Activated T-cell treated with anti-CD3 and anti-CD28 coated beads, Interleukin-2, amount 50 U/mL, for 72 hours (primary cell): ENCODE data around the gene EPHB3. TPM values are rescaled to one million over a fixed set of nuclear protein-coding genes. Genes with fewer than 3 reads are reported as not detected.

Experiments used
- ATAC-seq, 2 donors: fragments of 150-1000 bp; cut with Tn5 transposase; replicated peaks in 1 of 2; 2 replicates each; pipeline ENCODE4 v1.10.0; 2021; ENCODE audit warnings: moderate library complexity in 2 of 2, mild to moderate bottlenecking in 1 of 2
- DNase-seq, 2 donors: peaks; one replicate each; pipeline ENCODE4 v3.0.0; 2021 to 2022; ENCODE audit warnings: mixed read lengths in 1 of 2
- H3K27ac Mint-ChIP-seq: one replicate; pipeline ENCODE4 v1.8.0; 2022; ENCODE audit warnings: mild to moderate bottlenecking, moderate library complexity, mixed read lengths
- H3K27me3 Mint-ChIP-seq: one replicate; pipeline ENCODE4 v1.8.0; 2022; ENCODE audit warnings: low read depth, mixed read lengths
- H3K36me3 Mint-ChIP-seq, 2 donors: one replicate each; pipeline ENCODE4 v1.8.0; 2022; ENCODE audit warnings: mixed read lengths in 2 of 2, mild to moderate bottlenecking in 1 of 2; ENCODE audit not compliant: insufficient read depth in 2 of 2
- H3K4me1 Mint-ChIP-seq: one replicate; pipeline ENCODE4 v1.8.0; 2022; ENCODE audit warnings: low read depth, mixed read lengths
- H3K4me3 Mint-ChIP-seq, 2 donors: one replicate each; pipeline ENCODE4 v1.8.0; 2022; ENCODE audit warnings: mild to moderate bottlenecking in 2 of 2, mixed read lengths in 2 of 2, moderate library complexity in 2 of 2
- H3K9me3 Mint-ChIP-seq, 2 donors: one replicate each; pipeline ENCODE4 v1.8.0; 2022; ENCODE audit warnings: mixed read lengths in 2 of 2
- total RNA-seq, 2 donors: library from RNA; stranded (reverse); gene quantifications; one replicate each; pipeline ENCODE4 v1.2.3, GENCODE V29; 2022

The EPHB3 gene
- total RNA-seq = under 1 TPM; 0.12 to 0.50 TPM

GRCh38 chr3:184561061-184561912, at the start of gene EPHB3:
TSS of gene EPHB3 (plus strand) at chr3:184561785. CDS start at chr3:184562236, 451 bp downstream.
- H3K36me3 Mint-ChIP-seq = no peaks in the 10 kb centered on the region
- peaks cover 60% of the 10 kb centered on the region for H3K27me3 Mint-ChIP-seq
- no peak within 1 kb of the TSS for H3K27ac Mint-ChIP-seq
- DNase-seq = peak; percentile 96 to 97
- ATAC-seq = peak; percentile 89 to 91
- H3K9me3 Mint-ChIP-seq = no peaks in the 10 kb centered on the region
- H3K4me3 Mint-ChIP-seq = peak within 1 kb of the TSS; percentile 77 to 84
- peaks cover 29% of the 10 kb centered on the region for H3K4me1 Mint-ChIP-seq

- Mint-ChIP-seq H3K27ac (no peak overlapping the region), H3K27me3 (peaks cover 63% of the 10 kb centered on the region), H3K36me3 (peaks cover 0 to 2% of the 10 kb centered on the region in 2 donors), H3K4me3 (peak overlapping the region; percentile 38 to 40), H3K9me3 (no peaks in the 10 kb centered on the region), H3K4me1 (peaks cover 15% of the 10 kb centered on the region)
- DNase-seq (no peak), ATAC-seq (no peak)
These were observed 49.0 kb upstream of the EPHB3 start for GRCh38 chr3:184512621-184513020.

GRCh38 chr3:184513276-184514170, 48.1 kb upstream of the EPHB3 start:
- Mint-ChIP-seq H3K4me3 (peak overlapping the region; percentile 80 to 83), H3K36me3 (peaks cover 0 to 2% of the 10 kb centered on the region in 2 donors), H3K9me3 (no peaks in the 10 kb centered on the region), H3K27me3 (peaks cover 68% of the 10 kb centered on the region), H3K4me1 (peaks cover 15% of the 10 kb centered on the region), H3K27ac (no peak overlapping the region)
- DNase-seq (peak; percentile 87 to 88), ATAC-seq (peak; percentile 100)

- peak overlapping the region; percentile 80 to 83 for H3K4me3 Mint-ChIP-seq
- DNase-seq (no peak), ATAC-seq (peak in 1 of 2 donors; percentile 10)
- no peaks in the 10 kb centered on the region for H3K9me3 Mint-ChIP-seq
- H3K27me3 Mint-ChIP-seq = peaks cover 74% of the 10 kb centered on the region
- peaks cover 0 to 2% of the 10 kb centered on the region in 2 donors for H3K36me3 Mint-ChIP-seq
- H3K4me1 Mint-ChIP-seq = peaks cover 15% of the 10 kb centered on the region
- no peak overlapping the region for H3K27ac Mint-ChIP-seq
These were observed 47.5 kb upstream of the EPHB3 start for GRCh38 chr3:184514171-184514490.

GRCh38 chr3:184523825-184524615, 37.6 kb upstream of the EPHB3 start:
- Mint-ChIP-seq H3K9me3 (no peaks in the 10 kb centered on the region), H3K4me3 (peak overlapping the region; percentile 33 to 96), H3K4me1 (peaks cover 22% of the 10 kb centered on the region), H3K36me3 (no peaks in the 10 kb centered on the region), H3K27me3 (peaks cover 9% of the 10 kb centered on the region), H3K27ac (peak overlapping the region; percentile 80)
- ATAC-seq (peak; percentile 84 to 85), DNase-seq (peak; percentile 22 to 45)

GRCh38 chr3:184524981-184525336, 36.6 kb upstream of the EPHB3 start:
- Mint-ChIP-seq H3K4me3 (peak overlapping the region; percentile 89 to 96), H3K27ac (peak overlapping the region; percentile 91), H3K27me3 (peaks cover 9% of the 10 kb centered on the region), H3K9me3 (no peaks in the 10 kb centered on the region), H3K36me3 (no peaks in the 10 kb centered on the region), H3K4me1 (peaks cover 22% of the 10 kb centered on the region)
- DNase-seq (no peak), ATAC-seq (peak; percentile 63 to 69)

GRCh38 chr3:184525337-184526087, 36.1 kb upstream of the EPHB3 start:
- peak overlapping the region; percentile 91 for H3K27ac Mint-ChIP-seq
- no peaks in the 10 kb centered on the region for H3K36me3 Mint-ChIP-seq
- H3K4me1 Mint-ChIP-seq = peaks cover 22% of the 10 kb centered on the region
- DNase-seq (peak; percentile 33 to 45), ATAC-seq (peak; percentile 58 to 73)
- H3K9me3 Mint-ChIP-seq = no peaks in the 10 kb centered on the region
- peak overlapping the region; percentile 89 to 96 for H3K4me3 Mint-ChIP-seq
- H3K27me3 Mint-ChIP-seq = peaks cover 14% of the 10 kb centered on the region

GRCh38 chr3:184526088-184526433, 35.5 kb upstream of the EPHB3 start:
- Mint-ChIP-seq H3K36me3 (no peaks in the 10 kb centered on the region), H3K9me3 (no peaks in the 10 kb centered on the region), H3K27me3 (peaks cover 18% of the 10 kb centered on the region), H3K4me1 (peaks cover 22% of the 10 kb centered on the region), H3K4me3 (peak overlapping the region; percentile 89 to 96), H3K27ac (no peak overlapping the region)
- ATAC-seq (no peak), DNase-seq (no peak)

- H3K36me3 Mint-ChIP-seq = no peaks in the 10 kb centered on the region
- ATAC-seq (no peak), DNase-seq (no peak)
- no peak overlapping the region for H3K4me3 Mint-ChIP-seq
- H3K27ac Mint-ChIP-seq = no peak overlapping the region
- no peaks in the 10 kb centered on the region for H3K9me3 Mint-ChIP-seq
- peaks cover 19% of the 10 kb centered on the region for H3K27me3 Mint-ChIP-seq
- no peaks in the 10 kb centered on the region for H3K4me1 Mint-ChIP-seq
These were observed 29.8 kb upstream of the EPHB3 start for GRCh38 chr3:184531626-184532280.

- H3K4me3 Mint-ChIP-seq = no peak overlapping the region
- H3K4me1 Mint-ChIP-seq = no peaks in the 10 kb centered on the region
- H3K36me3 Mint-ChIP-seq = no peaks in the 10 kb centered on the region
- no peaks in the 10 kb centered on the region for H3K9me3 Mint-ChIP-seq
- DNase-seq (no peak), ATAC-seq (no peak)
- no peak overlapping the region for H3K27ac Mint-ChIP-seq
- peaks cover 23% of the 10 kb centered on the region for H3K27me3 Mint-ChIP-seq
These were observed 28.4 kb upstream of the EPHB3 start for GRCh38 chr3:184532940-184533732.

GRCh38 chr3:184537885-184538665, 23.5 kb upstream of the EPHB3 start:
- H3K4me3 Mint-ChIP-seq = no peak overlapping the region
- H3K4me1 Mint-ChIP-seq = no peaks in the 10 kb centered on the region
- no peak overlapping the region for H3K27ac Mint-ChIP-seq
- ATAC-seq (no peak), DNase-seq (no peak)
- no peaks in the 10 kb centered on the region for H3K36me3 Mint-ChIP-seq
- no peaks in the 10 kb centered on the region for H3K9me3 Mint-ChIP-seq
- peaks cover 23% of the 10 kb centered on the region for H3K27me3 Mint-ChIP-seq
